GM23338 (cell line): ENCODE measurements around the gene PEA15. TPM values are rescaled to one million over a fixed set of nuclear protein-coding genes. Genes with fewer than 3 reads are reported as not detected.

ENCODE experiments used
- ATAC-seq: fragments of 200-7000 bp; cut with Tn5 transposase; 3 replicates; pipeline ENCODE4 v1.9.1; 2020
- DNase-seq: peaks from one replicate; pipeline ENCODE4 v3.0.0-alpha.2; 2015; ENCODE audit warnings: low spot score
- H2AFZ ChIP-seq: fragments of 200-600 bp; sonication (generic); 2 replicates; pipeline ENCODE4 v1.8.0; 2016; ENCODE audit warnings: antibody characterized with exemption, mild to moderate bottlenecking, moderate library complexity
- H3F3A ChIP-seq: fragments of 200-600 bp; sonication (generic); replicated peaks from 2 replicates; pipeline ENCODE4 v1.8.0; 2017; ENCODE audit warnings: antibody characterized with exemption, mixed run types, low read depth
- H3K27ac ChIP-seq: fragments of 200-600 bp; sonication (generic); 2 replicates; pipeline ENCODE4 v1.6.1; 2016; ENCODE audit warnings: low read depth
- H3K27me3 ChIP-seq: fragments of 200-600 bp; sonication (generic); 2 replicates; pipeline ENCODE4 v1.8.0; 2016; ENCODE audit warnings: mild to moderate bottlenecking, mixed run types, moderate library complexity; ENCODE audit not compliant: insufficient read depth
- H3K36me3 ChIP-seq: fragments of 200-600 bp; sonication (generic); 2 replicates; pipeline ENCODE4 v1.8.0; 2016; ENCODE audit warnings: mild to moderate bottlenecking; ENCODE audit not compliant: insufficient read depth
- H3K4me1 ChIP-seq: fragments of 200-600 bp; sonication (generic); 2 replicates; pipeline ENCODE4 v1.8.0; 2016; ENCODE audit warnings: mild to moderate bottlenecking, moderate library complexity; ENCODE audit not compliant: insufficient read depth
- H3K4me2 ChIP-seq: fragments of 200-600 bp; sonication (generic); 2 replicates; pipeline ENCODE4 v1.7.1; 2017; ENCODE audit warnings: mixed run types
- H3K4me3 ChIP-seq: fragments of 200-600 bp; sonication (generic); 2 replicates; pipeline ENCODE4 v1.6.1; 2016; ENCODE audit warnings: mixed run types
- H3K79me2 ChIP-seq: fragments of 200-600 bp; sonication (generic); replicated peaks from 2 replicates; pipeline ENCODE4 v1.8.0; 2017; ENCODE audit warnings: mild to moderate bottlenecking; ENCODE audit not compliant: insufficient read depth
- H3K9me2 ChIP-seq: fragments of 200-600 bp; sonication (generic); 2 replicates; pipeline ENCODE4 v1.8.0; 2017; ENCODE audit not compliant: insufficient read depth
- H4K20me1 ChIP-seq: fragments of 200-600 bp; sonication (generic); replicated peaks from 2 replicates; pipeline ENCODE4 v1.8.0; 2017; ENCODE audit warnings: mild to moderate bottlenecking; ENCODE audit not compliant: insufficient read depth
- H3K27ac Mint-ChIP-seq: 2 replicates; pipeline ENCODE4 v1.8.0; 2020; ENCODE audit warnings: inconsistent platforms, mild to moderate bottlenecking, moderate library complexity, mixed read lengths
- H3K27me3 Mint-ChIP-seq: 3 replicates; pipeline ENCODE4 v1.8.0; 2022; ENCODE audit warnings: low read depth, mild to moderate bottlenecking, moderate library complexity, mixed read lengths, inconsistent platforms; ENCODE audit not compliant: insufficient read depth, poor library complexity
- H3K36me3 Mint-ChIP-seq: 3 replicates; pipeline ENCODE4 v1.8.0; 2021; ENCODE audit warnings: low read depth, mild to moderate bottlenecking, inconsistent platforms, moderate library complexity, mixed read lengths
- H3K4me1 Mint-ChIP-seq: 3 replicates; pipeline ENCODE4 v1.8.0; 2020; ENCODE audit warnings: mild to moderate bottlenecking, inconsistent platforms, mixed read lengths
- H3K4me3 Mint-ChIP-seq: 3 replicates; pipeline ENCODE4 v1.8.0; 2021; ENCODE audit warnings: moderate library complexity, mild to moderate bottlenecking, inconsistent platforms, mixed read lengths
- H3K9me3 Mint-ChIP-seq: 3 replicates; pipeline ENCODE4 v1.8.0; 2020; ENCODE audit warnings: moderate library complexity, mild to moderate bottlenecking, inconsistent platforms, mixed read lengths
- CREB1 ChIP-seq: fragments of 250-450 bp; sonication (Bioruptor Pico); IDR thresholded peaks from 2 replicates; pipeline ENCODE4 v1.5.0; 2020; ENCODE audit warnings: low read depth, mild to moderate bottlenecking, moderate library complexity
- EZH2 ChIP-seq: fragments of 200-600 bp; sonication (generic); IDR thresholded peaks from one replicate; pipeline ENCODE4 v1.8.0; 2017; ENCODE audit warnings: antibody characterized with exemption, mild to moderate bottlenecking, low read depth; ENCODE audit not compliant: unreplicated experiment
- EZH2phosphoT487 ChIP-seq: fragments of 200-600 bp; sonication (generic); IDR thresholded peaks from one replicate; pipeline ENCODE4 v1.8.1; 2018; ENCODE audit warnings: antibody characterized with exemption; ENCODE audit not compliant: unreplicated experiment
- JUNB ChIP-seq: IDR thresholded peaks from one replicate; pipeline ENCODE4 v1.6.1; 2016; ENCODE audit warnings: antibody characterized with exemption; ENCODE audit not compliant: unreplicated experiment
- NANOG ChIP-seq: IDR thresholded peaks from 2 replicates; pipeline ENCODE4 v1.6.1; 2016; ENCODE audit warnings: antibody characterized with exemption, borderline replicate concordance
- POLR2AphosphoS5 ChIP-seq: IDR thresholded peaks from 2 replicates; pipeline ENCODE4 v1.6.1; 2016; ENCODE audit warnings: antibody characterized with exemption, low read depth
- STAT1 ChIP-seq: IDR thresholded peaks from one replicate; pipeline ENCODE4 v1.6.1; 2016; ENCODE audit warnings: antibody characterized with exemption; ENCODE audit not compliant: unreplicated experiment
- ZNF114 ChIP-seq: fragments of 250-450 bp; sonication (Bioruptor Pico); IDR thresholded peaks from 2 replicates; pipeline ENCODE4 v1.5.0; 2020; ENCODE audit warnings: mild to moderate bottlenecking, moderate library complexity
- ZNF331 ChIP-seq: fragments of 250-450 bp; sonication (Bioruptor Pico); IDR thresholded peaks from 2 replicates; pipeline ENCODE4 v1.5.0; 2020; ENCODE audit warnings: low read depth, mild to moderate bottlenecking, moderate library complexity
- polyA plus RNA-seq: library from polyadenylated mRNA; unstranded; fragments of >200 nt; fragmentation: Nextera tagmentation; extraction: Ambion mirVana; gene quantifications from 2 replicates; pipeline ENCODE4 v1.2.1, GENCODE V29; 2016
- total RNA-seq: library from RNA; depleted of rRNA; stranded (reverse); fragments of >200 nt; shearing (Covaris generic); gene quantifications from 2 replicates; pipeline ENCODE4 v1.2.3, GENCODE V29; 2014
- TF ChIP-seq, protein P1 (sequence below): IDR thresholded peaks from one replicate; pipeline ENCODE4 v1.6.1; 2018; ENCODE audit warnings: antibody characterized with exemption; ENCODE audit not compliant: unreplicated experiment
- TF ChIP-seq, protein P2 (sequence below): IDR thresholded peaks from 2 replicates; pipeline ENCODE4 v1.6.1; 2016; ENCODE audit warnings: antibody characterized with exemption
- TF ChIP-seq, protein P3 (sequence below), 2 experiments: fragments of 200-600 bp in 1 of 2; sonication (generic) in 1 of 2; conservative IDR thresholded peaks; 2 replicates each; pipeline versions ENCODE4 v1.5.1 to v1.6.1; 2016 to 2017; ENCODE audit warnings: antibody characterized with exemption in 2 of 2, low read depth in 2 of 2, mild to moderate bottlenecking in 2 of 2, moderate library complexity in 1 of 2

PEA15 gene
- total and polyA plus RNA-seq, 2 experiments from 2014 or later: 60.3 to 80.8 TPM

DNA sequence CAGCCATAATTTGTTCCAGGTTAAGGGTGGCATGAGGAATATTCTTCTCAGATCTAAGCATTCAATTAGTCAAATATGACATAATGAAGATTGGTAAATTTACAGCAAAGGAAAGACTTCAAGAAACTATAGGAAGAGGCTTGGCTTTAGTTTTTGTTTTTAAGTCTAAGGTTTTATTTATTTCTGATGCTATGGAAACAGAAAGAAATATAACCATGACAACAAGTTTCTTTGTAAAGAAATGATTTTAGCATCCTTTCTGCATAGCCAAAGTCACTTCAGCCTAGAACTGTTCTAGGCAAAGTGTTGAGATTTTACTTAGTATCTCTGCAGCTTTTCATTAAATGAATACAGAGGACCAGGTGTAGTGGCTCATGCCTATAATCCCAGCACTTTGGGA lies 27.7 kb downstream of the PEA15 start (continued):
- TF ChIP-seq, protein P1, sequence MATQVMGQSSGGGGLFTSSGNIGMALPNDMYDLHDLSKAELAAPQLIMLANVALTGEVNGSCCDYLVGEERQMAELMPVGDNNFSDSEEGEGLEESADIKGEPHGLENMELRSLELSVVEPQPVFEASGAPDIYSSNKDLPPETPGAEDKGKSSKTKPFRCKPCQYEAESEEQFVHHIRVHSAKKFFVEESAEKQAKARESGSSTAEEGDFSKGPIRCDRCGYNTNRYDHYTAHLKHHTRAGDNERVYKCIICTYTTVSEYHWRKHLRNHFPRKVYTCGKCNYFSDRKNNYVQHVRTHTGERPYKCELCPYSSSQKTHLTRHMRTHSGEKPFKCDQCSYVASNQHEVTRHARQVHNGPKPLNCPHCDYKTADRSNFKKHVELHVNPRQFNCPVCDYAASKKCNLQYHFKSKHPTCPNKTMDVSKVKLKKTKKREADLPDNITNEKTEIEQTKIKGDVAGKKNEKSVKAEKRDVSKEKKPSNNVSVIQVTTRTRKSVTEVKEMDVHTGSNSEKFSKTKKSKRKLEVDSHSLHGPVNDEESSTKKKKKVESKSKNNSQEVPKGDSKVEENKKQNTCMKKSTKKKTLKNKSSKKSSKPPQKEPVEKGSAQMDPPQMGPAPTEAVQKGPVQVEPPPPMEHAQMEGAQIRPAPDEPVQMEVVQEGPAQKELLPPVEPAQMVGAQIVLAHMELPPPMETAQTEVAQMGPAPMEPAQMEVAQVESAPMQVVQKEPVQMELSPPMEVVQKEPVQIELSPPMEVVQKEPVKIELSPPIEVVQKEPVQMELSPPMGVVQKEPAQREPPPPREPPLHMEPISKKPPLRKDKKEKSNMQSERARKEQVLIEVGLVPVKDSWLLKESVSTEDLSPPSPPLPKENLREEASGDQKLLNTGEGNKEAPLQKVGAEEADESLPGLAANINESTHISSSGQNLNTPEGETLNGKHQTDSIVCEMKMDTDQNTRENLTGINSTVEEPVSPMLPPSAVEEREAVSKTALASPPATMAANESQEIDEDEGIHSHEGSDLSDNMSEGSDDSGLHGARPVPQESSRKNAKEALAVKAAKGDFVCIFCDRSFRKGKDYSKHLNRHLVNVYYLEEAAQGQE: no peak
- TF ChIP-seq JUNB (no peak), NANOG (no peak)

DNA sequence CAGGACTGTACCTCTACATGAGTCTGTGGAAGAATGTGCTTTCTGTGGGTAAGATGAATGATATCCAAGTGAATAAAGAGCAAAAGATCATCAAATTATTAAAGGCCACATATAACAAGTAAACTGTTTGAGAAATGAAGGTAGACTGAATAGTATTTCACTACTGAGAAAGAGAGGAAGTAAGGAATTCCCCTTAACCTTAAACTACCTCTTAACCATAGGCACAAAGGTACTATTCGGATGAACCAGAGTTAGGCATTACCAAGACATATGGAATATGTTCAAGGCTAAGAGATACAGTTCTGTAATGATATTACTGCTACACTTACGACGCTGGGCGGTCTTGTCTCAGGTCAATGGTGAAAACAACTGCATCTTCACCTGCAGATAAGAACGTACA lies 31.6 kb downstream of the PEA15 start:
- peaks cover 50% of the 10 kb centered on the region for H3K36me3 ChIP-seq
- TF ChIP-seq STAT1 (no peak), EZH2phosphoT487 (no peak), CREB1 (CRISPR knock-in tag) (no peak), JUNB (no peak), ZNF114 (CRISPR knock-in tag) (no peak), ZNF331 (no peak), POLR2AphosphoS5 (no peak), EZH2 (no peak), NANOG (no peak)
- TF ChIP-seq, protein P2, sequence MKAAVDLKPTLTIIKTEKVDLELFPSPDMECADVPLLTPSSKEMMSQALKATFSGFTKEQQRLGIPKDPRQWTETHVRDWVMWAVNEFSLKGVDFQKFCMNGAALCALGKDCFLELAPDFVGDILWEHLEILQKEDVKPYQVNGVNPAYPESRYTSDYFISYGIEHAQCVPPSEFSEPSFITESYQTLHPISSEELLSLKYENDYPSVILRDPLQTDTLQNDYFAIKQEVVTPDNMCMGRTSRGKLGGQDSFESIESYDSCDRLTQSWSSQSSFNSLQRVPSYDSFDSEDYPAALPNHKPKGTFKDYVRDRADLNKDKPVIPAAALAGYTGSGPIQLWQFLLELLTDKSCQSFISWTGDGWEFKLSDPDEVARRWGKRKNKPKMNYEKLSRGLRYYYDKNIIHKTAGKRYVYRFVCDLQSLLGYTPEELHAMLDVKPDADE: no peak
- TF ChIP-seq, protein P1: no peak
- TF ChIP-seq, protein P3, sequence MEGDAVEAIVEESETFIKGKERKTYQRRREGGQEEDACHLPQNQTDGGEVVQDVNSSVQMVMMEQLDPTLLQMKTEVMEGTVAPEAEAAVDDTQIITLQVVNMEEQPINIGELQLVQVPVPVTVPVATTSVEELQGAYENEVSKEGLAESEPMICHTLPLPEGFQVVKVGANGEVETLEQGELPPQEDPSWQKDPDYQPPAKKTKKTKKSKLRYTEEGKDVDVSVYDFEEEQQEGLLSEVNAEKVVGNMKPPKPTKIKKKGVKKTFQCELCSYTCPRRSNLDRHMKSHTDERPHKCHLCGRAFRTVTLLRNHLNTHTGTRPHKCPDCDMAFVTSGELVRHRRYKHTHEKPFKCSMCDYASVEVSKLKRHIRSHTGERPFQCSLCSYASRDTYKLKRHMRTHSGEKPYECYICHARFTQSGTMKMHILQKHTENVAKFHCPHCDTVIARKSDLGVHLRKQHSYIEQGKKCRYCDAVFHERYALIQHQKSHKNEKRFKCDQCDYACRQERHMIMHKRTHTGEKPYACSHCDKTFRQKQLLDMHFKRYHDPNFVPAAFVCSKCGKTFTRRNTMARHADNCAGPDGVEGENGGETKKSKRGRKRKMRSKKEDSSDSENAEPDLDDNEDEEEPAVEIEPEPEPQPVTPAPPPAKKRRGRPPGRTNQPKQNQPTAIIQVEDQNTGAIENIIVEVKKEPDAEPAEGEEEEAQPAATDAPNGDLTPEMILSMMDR (conservative IDR thresholded peaks at IDR 0.05; ENCODE audit: low read depth in 2 of 2): no peak

More for the DNA sequence above, 31.6 kb downstream of the PEA15 start:
- Histone ChIP-seq H3K9me2 (no peaks in the 10 kb centered on the region), H3K4me3 (no peak overlapping the region), H3F3A (peaks cover 8% of the 10 kb centered on the region), H3K4me1 (no peaks in the 10 kb centered on the region), H3K27ac (no peak overlapping the region), H3K27me3 (no peaks in the 10 kb centered on the region), H2AFZ (no peak overlapping the region), H4K20me1 (peaks cover 26% of the 10 kb centered on the region), H3K4me2 (no peak overlapping the region), H3K79me2 (no peaks in the 10 kb centered on the region; the same call in 1 of the 2 replicates)
- Mint-ChIP-seq H3K4me1 (no peaks in the 10 kb centered on the region; the same call in 2 of the 3 replicates), H3K36me3 (peaks cover 52% of the 10 kb centered on the region), H3K27ac (no peak overlapping the region), H3K4me3 (no peak overlapping the region), H3K27me3 (no peaks in the 10 kb centered on the region), H3K9me3 (no peaks in the 10 kb centered on the region)
- DNase-seq (no peak), ATAC-seq (no peak)
